ENCODE measurements around the gene CENPH. TPM values are rescaled to one million over a fixed set of nuclear protein-coding genes. Genes with fewer than 3 reads are reported as not detected.

The CENPH gene
- total RNA-seq, 1 donor from 2014 or later = not detected

- no peaks in the 10 kb centered on the region for H3K4me1 ChIP-seq
- no peak overlapping the region for H3K4me3 ChIP-seq
- no peak for DNase-seq (ENCODE audit: low spot score in 2 of 2)
- intact Hi-C loops (cut with DNase I) = no loop called here
- TF ChIP-seq CTCF (IDR thresholded peaks at IDR 0.05) = no peak
- no peaks in the 10 kb centered on the region for H3K27me3 ChIP-seq
- no peaks in the 10 kb centered on the region for H3K9me3 ChIP-seq
- no peak overlapping the region for H3K27ac ChIP-seq
- H3K36me3 ChIP-seq = no peaks in the 10 kb centered on the region
Measured at GRCh38 chr5:69152731-69153130, 36.7 kb upstream of the CENPH start.

GRCh38 chr5:69156456-69156855, 32.9 kb upstream of the CENPH start:
- Histone ChIP-seq H3K4me1 (no peaks in the 10 kb centered on the region), H3K27ac (no peak overlapping the region), H3K27me3 (no peaks in the 10 kb centered on the region), H3K4me3 (no peak overlapping the region), H3K9me3 (no peaks in the 10 kb centered on the region), H3K36me3 (no peaks in the 10 kb centered on the region)
- no peak for TF ChIP-seq CTCF (IDR thresholded peaks at IDR 0.05)
- intact Hi-C loops (cut with DNase I) = no loop called here
- DNase-seq (ENCODE audit: low spot score in 2 of 2) = no peak

GRCh38 chr5:69158039-69158438, 31.3 kb upstream of the CENPH start:
- intact Hi-C loops (cut with DNase I) = no loop called here
- H3K27me3 ChIP-seq = no peaks in the 10 kb centered on the region

GRCh38 chr5:69160651-69161050, 28.7 kb upstream of the CENPH start:
- intact Hi-C loops (cut with DNase I) = no loop called here
- Histone ChIP-seq H3K4me3 (no peak overlapping the region), H3K27ac (no peak overlapping the region), H3K9me3 (no peaks in the 10 kb centered on the region), H3K27me3 (no peaks in the 10 kb centered on the region), H3K4me1 (no peaks in the 10 kb centered on the region), H3K36me3 (no peaks in the 10 kb centered on the region)
- TF ChIP-seq CTCF (IDR thresholded peaks at IDR 0.05) = no peak
- no peak for DNase-seq (ENCODE audit: low spot score in 2 of 2)

More at GRCh38 chr5:69158039-69158438, 31.3 kb upstream of the CENPH start:
- H3K36me3 ChIP-seq = no peaks in the 10 kb centered on the region
- no peak for TF ChIP-seq CTCF (IDR thresholded peaks at IDR 0.05)
- no peak overlapping the region for H3K4me3 ChIP-seq
- no peaks in the 10 kb centered on the region for H3K9me3 ChIP-seq
- no peaks in the 10 kb centered on the region for H3K4me1 ChIP-seq
- H3K27ac ChIP-seq = no peak overlapping the region
- DNase-seq (ENCODE audit: low spot score in 2 of 2) = no peak

GRCh38 chr5:69166686-69167492, 22.5 kb upstream of the CENPH start, which contains the start of gene CCNB1:
CCNB1 (plus strand) TSS chr5:69167150; CDS start chr5:69167263, 113 bp downstream.
- Histone ChIP-seq H3K27me3 (no peaks in the 10 kb centered on the region), H3K27ac (peak within 1 kb of the TSS in 1 of 2 donors; percentile 34), H3K4me3 (peak within 1 kb of the TSS; percentile 58 to 77), H3K36me3 (no peaks in the 10 kb centered on the region), H3K9me3 (no peaks in the 10 kb centered on the region), H3K4me1 (peaks cover 0 to 8% of the 10 kb centered on the region in 2 donors)
- intact Hi-C loops (cut with DNase I) = loop anchor here (1.0 to 2.0 kb wide), 6 partner anchors 22 to 202 kb away; partner anchors contain the start of genes AK6, CCDC125, CDK7 and CENPH
- TF ChIP-seq CTCF (IDR thresholded peaks at IDR 0.05) = no peak
- peak; percentile 90 to 98 for DNase-seq (ENCODE audit: low spot score in 2 of 2)

Data from ascending aorta (tissue), 2 donors.